ENCODE measurements around the gene TRIM26. TPM values are rescaled to one million over a fixed set of nuclear protein-coding genes. Genes with fewer than 3 reads are reported as not detected.

TRIM26 gene
- total and polyA plus RNA-seq, 2 donors (not counting 3 experiments of a cell fraction or from before 2014, with no cell fraction given) = 30.4 to 34.5 TPM

GRCh38 chr6:30204116-30204515 is 9.1 kb downstream of the TRIM26 start:
- H3K9ac ChIP-seq (replicated peaks; ENCODE audit: extremely low read depth, insufficient read depth, low read length) = no peak overlapping the region
- CTCF ChIA-PET = interaction anchor here (0.9 kb wide), 1 partner anchor 15 kb away, joined by 4 read pairs; no protein-coding TSS in a partner anchor
- no peak for FAIRE-seq
- DNase-seq (ENCODE audit: low read depth, low spot score) = no peak
- H3K27ac ChIP-seq (ENCODE audit: insufficient read depth, low read depth, low read length) = no peak overlapping the region
- no peak overlapping the region for H2AFZ ChIP-seq (ENCODE audit: low read depth, low read length)
- H3K36me3 ChIP-seq (ENCODE audit: control insufficient read depth in 2 of 2, extremely low read depth in 1 of 2, insufficient read depth in 2 of 2, low read length in 2 of 2) = peaks cover 1 to 6% of the 10 kb centered on the region in 2 experiments
- no peak overlapping the region for H3K4me3 ChIP-seq (replicated peaks in 1 of 3; ENCODE audit: insufficient read depth in 1 of 3, low read depth in 1 of 3, low read length in 3 of 3)
- H3K9me1 ChIP-seq (replicated peaks; ENCODE audit: control insufficient read depth, extremely low read depth, insufficient read depth, low read length) = no peaks in the 10 kb centered on the region
- H3K4me2 ChIP-seq (ENCODE audit: insufficient read depth, low read length) = no peak overlapping the region
- intact Hi-C loops (cut with micrococcal nuclease) (no loop called here), dilution Hi-C loops (cut with MboI; ENCODE audit: extremely low pct_ligation_motif_present, low sequenced_read_pairs) (no loop called here)
- POLR2A ChIA-PET = no interaction called here
- peaks cover 32% of the 10 kb centered on the region for H3K79me2 ChIP-seq (ENCODE audit: control insufficient read depth, insufficient read depth, low read length)
- no peaks in the 10 kb centered on the region for H3K9me3 ChIP-seq (replicated peaks; ENCODE audit: control insufficient read depth, insufficient read depth, low read length)
- BruUV-seq (replicated peaks) = no TSS peak
- TF ChIP-seq POLR2AphosphoS5 (IDR thresholded peaks at IDR 0.05; ENCODE audit: insufficient read depth, low read depth, low read length) (no peak), MAX (IDR thresholded peaks at IDR 0.05; ENCODE audit: insufficient read depth, insufficient read length) (no peak), POLR2A (IDR thresholded peaks at IDR 0.05; ENCODE audit: low read depth, low read length) (no peak), JUN (IDR thresholded peaks at IDR 0.05; ENCODE audit: borderline replicate concordance, insufficient read depth, insufficient read length, low read depth) (no peak), FOS (IDR thresholded peaks at IDR 0.05; ENCODE audit: borderline replicate concordance, insufficient read depth, low read length) (no peak), EZH2 (IDR thresholded peaks at IDR 0.05; ENCODE audit: borderline replicate concordance, low read depth, low read length, severe bottlenecking) (no peak), GATA2 (IDR thresholded peaks at IDR 0.05; ENCODE audit: insufficient read depth, insufficient read length, low read depth, low read length) (no peak), MYC (IDR thresholded peaks at IDR 0.05; ENCODE audit: low read depth, low read length) (no peak), CTCF (IDR thresholded peaks at IDR 0.05; ENCODE audit: extremely low read depth in 1 of 2, insufficient read depth in 1 of 2, low read depth in 1 of 2, low read length in 2 of 2) (no peak)
- peaks cover 10% of the 10 kb centered on the region for H3K4me1 ChIP-seq (ENCODE audit: control insufficient read depth, extremely low read depth, insufficient read depth, low read length)
- no peaks in the 10 kb centered on the region for H4K20me1 ChIP-seq (replicated peaks; ENCODE audit: control insufficient read depth, extremely low read depth, insufficient read depth, low read length)
- H3K27me3 ChIP-seq (ENCODE audit: control insufficient read depth in 2 of 2, insufficient read depth in 2 of 2, low read length in 2 of 2) = no peaks in the 10 kb centered on the region
